Prostate gland (tissue), 2 donors: ENCODE measurements around the gene STAC2.

Experiments
- POLR2A ChIP-seq: fragments of 450-650 bp; IDR thresholded peaks from one replicate; pipeline ENCODE4 v1.6.1; 2016; ENCODE audit warnings: antibody characterized with exemption, mild to moderate bottlenecking
- POLR2AphosphoS5 ChIP-seq: sonication (generic); formaldehyde crosslinking; IDR thresholded peaks from one replicate; pipeline ENCODE4 v1.6.1; 2017; ENCODE audit warnings: antibody characterized with exemption
- TF ChIP-seq, protein P1 (sequence below), 4 experiments: fragments of 200-600 bp in 2 of 4; fragments of 450-650 bp in 2 of 4; sonication (generic) in 2 of 4; IDR thresholded peaks; 1 replicate in 3 of 4; 2 replicates in 1 of 4; pipeline ENCODE4 v1.5.1; 2016 to 2019; ENCODE audit warnings: antibody characterized with exemption in 4 of 4, mild to moderate bottlenecking in 2 of 4, moderate library complexity in 2 of 4

DNA sequence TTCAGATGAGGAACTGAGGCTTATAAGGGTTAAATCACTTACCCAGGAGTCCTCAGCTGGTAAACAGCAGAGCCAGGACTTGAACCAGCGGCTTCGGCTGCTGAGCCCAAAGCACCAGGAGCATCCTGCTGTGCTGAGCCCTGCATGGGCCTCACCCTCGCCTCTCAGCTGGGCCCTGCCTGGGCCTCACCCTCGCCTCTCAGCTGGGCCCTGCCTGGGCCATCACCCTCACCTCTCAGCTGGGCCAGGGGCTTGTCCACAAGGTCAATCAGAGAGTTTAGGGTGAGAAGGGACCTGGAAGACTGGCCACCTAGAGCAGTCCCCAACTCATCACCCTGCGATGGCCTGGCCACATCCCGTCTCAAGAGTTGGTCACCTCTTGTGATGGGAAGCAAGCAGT lies 4.2 kb downstream of the STAC2 start:
- TF ChIP-seq, protein P1, sequence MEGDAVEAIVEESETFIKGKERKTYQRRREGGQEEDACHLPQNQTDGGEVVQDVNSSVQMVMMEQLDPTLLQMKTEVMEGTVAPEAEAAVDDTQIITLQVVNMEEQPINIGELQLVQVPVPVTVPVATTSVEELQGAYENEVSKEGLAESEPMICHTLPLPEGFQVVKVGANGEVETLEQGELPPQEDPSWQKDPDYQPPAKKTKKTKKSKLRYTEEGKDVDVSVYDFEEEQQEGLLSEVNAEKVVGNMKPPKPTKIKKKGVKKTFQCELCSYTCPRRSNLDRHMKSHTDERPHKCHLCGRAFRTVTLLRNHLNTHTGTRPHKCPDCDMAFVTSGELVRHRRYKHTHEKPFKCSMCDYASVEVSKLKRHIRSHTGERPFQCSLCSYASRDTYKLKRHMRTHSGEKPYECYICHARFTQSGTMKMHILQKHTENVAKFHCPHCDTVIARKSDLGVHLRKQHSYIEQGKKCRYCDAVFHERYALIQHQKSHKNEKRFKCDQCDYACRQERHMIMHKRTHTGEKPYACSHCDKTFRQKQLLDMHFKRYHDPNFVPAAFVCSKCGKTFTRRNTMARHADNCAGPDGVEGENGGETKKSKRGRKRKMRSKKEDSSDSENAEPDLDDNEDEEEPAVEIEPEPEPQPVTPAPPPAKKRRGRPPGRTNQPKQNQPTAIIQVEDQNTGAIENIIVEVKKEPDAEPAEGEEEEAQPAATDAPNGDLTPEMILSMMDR (IDR thresholded peaks at IDR 0.05): no peak
- TF ChIP-seq POLR2AphosphoS5 (no peak), POLR2A (no peak)
